LNCaP clone FGC (cell line): ENCODE results near the gene MXRA8.

Source experiments
- DNase-seq: peaks from one replicate; pipeline ENCODE4 v3.0.0-alpha.2; 2011; ENCODE audit warnings: low read depth
- H3K4me3 ChIP-seq: 2 replicates; pipeline ENCODE4 v1.5.1; 2011; ENCODE audit warnings: mild to moderate bottlenecking, low read depth, low read length, control low read depth
- TF ChIP-seq, protein P1 (sequence below): IDR thresholded peaks from 2 replicates; pipeline ENCODE4 v1.5.1; 2012; ENCODE audit warnings: mild to moderate bottlenecking; ENCODE audit not compliant: control insufficient read depth, insufficient read depth; ENCODE audit errors: extremely low read depth

Gene MXRA8

DNA sequence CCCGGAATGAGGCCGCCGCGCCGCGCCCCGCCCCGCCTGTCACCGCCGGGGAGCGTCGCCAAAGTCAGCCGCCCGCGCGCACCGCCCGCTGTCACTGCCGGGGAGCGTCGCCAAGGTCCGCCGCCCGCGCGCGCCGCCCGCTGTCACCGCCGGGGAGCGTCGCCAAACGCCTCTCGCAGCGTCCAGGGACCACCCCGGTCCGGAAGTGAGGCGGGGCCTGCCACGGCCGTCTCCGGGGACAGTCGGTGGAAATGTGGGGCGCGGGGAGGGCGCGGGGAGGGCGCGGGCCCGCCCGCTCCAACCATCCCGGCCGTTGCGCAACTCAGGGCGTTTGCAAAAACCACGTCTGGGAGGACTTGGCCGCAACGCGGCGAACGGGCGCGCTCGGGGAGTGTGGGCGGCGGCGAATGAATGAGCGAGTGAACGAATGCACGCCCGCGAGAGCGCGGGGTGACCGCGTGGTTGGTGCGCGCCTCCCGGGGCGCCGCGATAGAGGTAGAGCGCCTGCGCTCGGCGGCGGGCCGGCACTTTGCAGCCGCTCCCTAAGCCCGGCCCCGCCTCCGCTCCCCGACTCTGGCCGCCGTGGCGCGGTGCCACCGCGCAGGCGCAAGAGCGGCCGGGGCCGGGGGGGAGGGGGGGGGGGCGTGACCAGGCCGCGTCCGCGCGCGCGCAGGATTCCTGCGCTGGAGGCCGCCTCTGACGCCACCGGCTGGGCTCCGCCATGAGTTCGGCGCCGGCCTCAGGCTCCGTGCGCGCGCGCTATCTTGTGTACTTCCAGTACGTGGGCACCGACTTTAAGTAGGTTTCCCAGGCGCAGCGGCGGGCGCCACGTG, 50.2 kb downstream of the MXRA8 start, which contains the start of the genes ACAP3 and PUSL1:
TSS of gene ACAP3 (minus strand) at position 8 of the 833 bp plus-strand sequence. CDS start 115 bp downstream, outside the sequence.
TSS of gene PUSL1 (plus strand) at position 675 of the 833 bp plus-strand sequence. CDS start at position 722, 47 bp downstream.
- DNase-seq: peak; percentile 63
- H3K4me3 ChIP-seq: peak within 1 kb of the TSS; percentile 66
- TF ChIP-seq, protein P1, sequence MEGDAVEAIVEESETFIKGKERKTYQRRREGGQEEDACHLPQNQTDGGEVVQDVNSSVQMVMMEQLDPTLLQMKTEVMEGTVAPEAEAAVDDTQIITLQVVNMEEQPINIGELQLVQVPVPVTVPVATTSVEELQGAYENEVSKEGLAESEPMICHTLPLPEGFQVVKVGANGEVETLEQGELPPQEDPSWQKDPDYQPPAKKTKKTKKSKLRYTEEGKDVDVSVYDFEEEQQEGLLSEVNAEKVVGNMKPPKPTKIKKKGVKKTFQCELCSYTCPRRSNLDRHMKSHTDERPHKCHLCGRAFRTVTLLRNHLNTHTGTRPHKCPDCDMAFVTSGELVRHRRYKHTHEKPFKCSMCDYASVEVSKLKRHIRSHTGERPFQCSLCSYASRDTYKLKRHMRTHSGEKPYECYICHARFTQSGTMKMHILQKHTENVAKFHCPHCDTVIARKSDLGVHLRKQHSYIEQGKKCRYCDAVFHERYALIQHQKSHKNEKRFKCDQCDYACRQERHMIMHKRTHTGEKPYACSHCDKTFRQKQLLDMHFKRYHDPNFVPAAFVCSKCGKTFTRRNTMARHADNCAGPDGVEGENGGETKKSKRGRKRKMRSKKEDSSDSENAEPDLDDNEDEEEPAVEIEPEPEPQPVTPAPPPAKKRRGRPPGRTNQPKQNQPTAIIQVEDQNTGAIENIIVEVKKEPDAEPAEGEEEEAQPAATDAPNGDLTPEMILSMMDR: no peak

DNA sequence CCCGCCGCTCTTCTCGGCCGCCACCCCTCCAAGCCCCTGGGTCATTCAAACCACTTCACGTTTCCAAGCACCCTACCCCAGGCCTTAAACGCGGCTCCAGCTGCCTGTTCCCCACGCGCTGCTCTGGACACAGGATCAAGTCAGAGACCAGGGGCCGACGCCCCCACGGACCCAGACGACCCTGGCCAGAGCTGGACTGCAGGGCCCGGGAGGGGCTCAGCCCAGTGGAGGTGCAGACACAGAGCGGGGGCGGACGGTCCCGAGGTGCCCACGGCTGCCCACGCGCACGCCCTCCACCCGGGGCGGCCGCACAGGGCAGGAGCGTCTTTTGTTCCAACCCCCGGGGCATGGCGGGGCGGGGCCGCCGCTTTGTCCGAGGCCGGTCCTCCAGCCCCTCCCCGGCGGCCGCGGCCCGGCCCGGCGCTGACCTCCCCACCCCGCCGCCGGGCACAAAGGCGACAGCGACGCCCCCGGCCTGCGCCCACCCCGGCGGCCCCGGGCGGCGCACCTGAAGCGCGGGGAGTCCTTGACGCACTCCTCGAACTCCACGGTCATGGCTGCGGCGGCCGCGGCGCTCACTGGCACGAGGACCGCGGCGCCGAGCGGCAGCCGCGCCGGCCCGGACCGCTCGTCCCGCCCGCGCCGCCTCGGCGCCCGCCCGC, 51.0 kb downstream of the MXRA8 start:
- peak overlapping the region; percentile 66 for H3K4me3 ChIP-seq
- DNase-seq: no peak
- TF ChIP-seq, protein P1: no peak

DNA sequence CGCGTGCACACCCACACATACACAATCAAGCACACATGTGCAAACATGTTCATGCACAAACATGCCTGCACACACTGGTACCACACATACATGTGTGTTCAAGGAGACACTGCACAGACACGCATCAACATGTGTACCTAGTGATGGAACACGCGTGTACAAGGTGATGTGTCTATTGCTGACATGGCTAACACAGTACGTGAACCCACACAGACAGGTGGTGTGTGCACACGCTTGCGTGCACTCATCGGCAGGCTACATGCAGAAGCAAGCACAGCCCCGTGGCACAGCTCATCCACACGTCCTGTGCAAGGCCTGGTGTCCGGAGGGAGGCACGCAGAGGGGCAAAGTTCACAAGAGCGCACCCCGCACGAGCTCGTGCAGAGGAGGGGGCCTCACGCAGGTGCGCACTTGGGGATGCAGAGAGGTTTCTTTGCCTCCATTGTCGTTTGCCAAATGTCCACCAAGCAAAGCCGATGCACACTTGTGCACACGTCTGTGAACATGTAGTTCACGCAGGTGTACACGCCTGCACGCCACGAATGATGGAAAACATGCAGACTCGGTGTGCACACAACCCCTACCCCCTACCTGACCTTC, 51.6 kb downstream of the MXRA8 start:
- no peak for DNase-seq

DNA sequence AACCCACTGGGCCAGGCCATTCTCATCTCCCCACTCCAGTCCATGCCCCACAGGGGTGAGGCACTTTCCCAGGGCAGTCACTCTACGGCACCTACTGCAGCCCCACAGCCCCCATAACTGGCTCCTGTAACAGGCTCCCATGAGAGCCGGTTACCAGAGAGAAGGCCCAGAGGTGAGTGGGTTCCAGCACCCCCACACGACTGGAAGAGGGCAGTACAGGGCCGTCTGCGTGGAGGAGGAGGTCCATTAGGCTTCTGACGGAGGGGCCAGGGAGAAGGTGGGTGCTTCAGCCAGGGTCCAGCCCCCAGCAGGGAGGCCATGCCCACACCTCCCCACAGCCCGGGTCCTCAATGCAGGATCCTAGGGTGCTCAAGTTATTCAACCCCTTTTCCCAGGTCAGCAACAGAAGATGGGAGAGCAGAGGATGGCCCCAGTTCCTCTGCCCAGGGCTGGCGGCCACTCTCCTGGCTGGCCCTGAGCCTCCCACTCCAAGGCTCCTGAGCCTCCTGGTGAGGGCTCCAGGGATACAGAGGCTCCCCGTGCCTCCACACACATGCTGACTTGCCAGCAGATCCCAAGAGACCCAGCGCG, 52.2 kb downstream of the MXRA8 start:
- H3K4me3 ChIP-seq: peak overlapping the region; percentile 66
- TF ChIP-seq, protein P1: no peak
- DNase-seq: no peak

More for the DNA sequence above, 51.6 kb downstream of the MXRA8 start:
- TF ChIP-seq, protein P1: no peak
- H3K4me3 ChIP-seq: peak overlapping the region; percentile 66

DNA sequence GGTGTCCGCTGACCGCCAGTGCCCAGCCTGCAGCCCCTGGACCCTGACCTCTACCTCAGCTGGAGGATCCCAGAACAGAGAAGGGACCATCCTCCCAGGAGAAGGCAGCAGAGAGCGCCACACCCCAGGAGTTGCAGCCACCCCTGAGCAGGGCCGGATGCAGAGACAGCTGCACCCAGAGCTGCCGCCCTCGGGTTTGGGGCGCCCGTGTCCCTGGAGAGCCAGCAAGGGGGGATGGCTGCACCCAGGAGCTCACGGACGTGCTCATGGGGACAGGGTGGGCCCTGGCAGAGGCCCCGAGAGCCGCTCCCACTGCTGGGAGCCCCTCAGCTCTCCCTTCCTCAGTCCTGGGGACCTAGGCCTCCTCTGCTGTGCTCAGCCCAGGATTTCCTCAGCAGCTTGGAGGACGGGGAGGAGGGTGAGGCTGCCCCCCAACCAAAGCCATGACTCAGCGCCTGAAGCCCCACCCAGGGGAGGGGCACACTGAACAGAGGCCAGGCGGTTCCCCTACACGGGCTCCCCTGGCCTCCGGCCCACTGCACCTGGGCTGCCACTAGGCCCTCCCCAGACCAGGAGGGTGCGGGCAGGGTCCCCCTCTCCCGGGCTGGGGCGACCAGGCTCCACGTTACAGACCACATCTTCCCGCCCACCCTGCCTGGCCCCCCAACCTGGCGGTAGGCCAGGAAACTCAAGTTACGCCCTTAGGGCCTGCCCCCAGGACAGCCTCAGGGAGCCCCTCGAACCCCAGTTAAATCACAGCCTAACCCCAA, 52.9 kb downstream of the MXRA8 start:
- H3K4me3 ChIP-seq: peak overlapping the region; percentile 66
- DNase-seq: no peak
- TF ChIP-seq, protein P1: no peak
